Coronary artery (tissue), 2 donors: ENCODE results near the gene PFAS.

Experiments
- DNase-seq: peaks from one replicate; pipeline ENCODE4 v3.0.0-alpha.2; 2017; ENCODE audit warnings: low spot score
- H3K27ac ChIP-seq, 2 donors: fragments of 200-600 bp; sonication (generic); one replicate each; pipeline ENCODE4 v1.5.1; 2016 to 2019
- H3K4me3 ChIP-seq: fragments of 200-600 bp; sonication (generic); 2 replicates; pipeline ENCODE4 v1.5.1; 2016; ENCODE audit warnings: mild to moderate bottlenecking, moderate library complexity
- CTCF ChIP-seq: fragments of 200-600 bp; sonication (generic); IDR thresholded peaks from one replicate; pipeline ENCODE4 v1.5.1; 2019; ENCODE audit warnings: antibody characterized with exemption

The PFAS gene

GRCh38 chr17:8257801-8258200 lies 8.7 kb downstream of the PFAS start:
- no peak for DNase-seq
- no peak overlapping the region for H3K27ac ChIP-seq
- H3K4me3 ChIP-seq: no peak overlapping the region
- TF ChIP-seq CTCF: no peak

- DNase-seq: no peak
- TF ChIP-seq CTCF: no peak
- Histone ChIP-seq H3K27ac (no peak overlapping the region), H3K4me3 (no peak overlapping the region)
Measured at GRCh38 chr17:8264320-8264719, 15.2 kb downstream of the PFAS start.

- no peak overlapping the region for H3K27ac ChIP-seq
- no peak overlapping the region for H3K4me3 ChIP-seq
- DNase-seq: no peak
- TF ChIP-seq CTCF: no peak
Measured at GRCh38 chr17:8264836-8265542, 15.9 kb downstream of the PFAS start.

GRCh38 chr17:8266648-8267479 lies 17.8 kb downstream of the PFAS start:
- TF ChIP-seq CTCF: no peak
- no peak for DNase-seq
- no peak overlapping the region for H3K4me3 ChIP-seq
- no peak overlapping the region for H3K27ac ChIP-seq

- no peak for DNase-seq
- Histone ChIP-seq H3K4me3 (no peak overlapping the region), H3K27ac (no peak overlapping the region)
- no peak for TF ChIP-seq CTCF
Measured at GRCh38 chr17:8267480-8268147, 18.5 kb downstream of the PFAS start.

GRCh38 chr17:8268550-8269298 lies 19.6 kb downstream of the PFAS start:
- no peak for TF ChIP-seq CTCF
- no peak overlapping the region for H3K4me3 ChIP-seq
- no peak overlapping the region for H3K27ac ChIP-seq
- no peak for DNase-seq
